A549 (cell line): ENCODE results near the gene DUSP9.

Experiments used
- CHD4 ChIP-seq: fragments of 200-600 bp; sonication (generic); IDR thresholded peaks from 2 replicates; pipeline ENCODE4 v1.6.1; 2016; ENCODE audit warnings: antibody characterized with exemption, mild to moderate bottlenecking, borderline replicate concordance
- CTCF ChIP-seq: fragments of >200 bp; sonication (Bioruptor Twin); formaldehyde crosslinking; IDR thresholded peaks from 3 replicates; pipeline ENCODE4 v1.5.1; 2016
- EHMT2 ChIP-seq: fragments of 200-600 bp; sonication (generic); IDR thresholded peaks from 2 replicates; pipeline ENCODE4 v1.6.1; 2016; ENCODE audit warnings: antibody characterized with exemption, low read depth, mild to moderate bottlenecking, moderate library complexity
- POLR2A ChIP-seq: IDR thresholded peaks from 2 replicates; pipeline ENCODE4 v1.6.1; 2012; ENCODE audit warnings: mild to moderate bottlenecking, low read length
- RAD21 ChIP-seq, 2 experiments: fragments of >200 bp in 1 of 2; sonication (Bioruptor Twin) in 1 of 2; formaldehyde crosslinking in 1 of 2; IDR thresholded peaks in 1 of 2; conservative IDR thresholded peaks in 1 of 2; 2 replicates in 1 of 2; 3 replicates in 1 of 2; pipeline ENCODE4 v1.6.1; 2012 to 2018; ENCODE audit warnings: inconsistent platforms in 1 of 2
- RNF2 ChIP-seq: fragments of 200-600 bp; sonication (generic); IDR thresholded peaks from 2 replicates; pipeline ENCODE4 v1.6.1; 2016; ENCODE audit warnings: low read depth, mild to moderate bottlenecking, antibody characterized with exemption, moderate library complexity, borderline replicate concordance
- TF ChIP-seq, protein P1 (sequence below): fragments of 200-600 bp; sonication (generic); IDR thresholded peaks from 2 replicates; pipeline ENCODE4 v1.6.1; 2016; ENCODE audit warnings: antibody characterized with exemption, mild to moderate bottlenecking, moderate library complexity
- TF ChIP-seq, protein P2 (sequence below): fragments of 250-450 bp; sonication (Bioruptor Pico); IDR thresholded peaks from 2 replicates; pipeline ENCODE4 v1.5.0; 2021; ENCODE audit warnings: mild to moderate bottlenecking, moderate library complexity, borderline replicate concordance

- TF ChIP-seq CTCF (no peak), POLR2A (no peak), RAD21 (conservative IDR thresholded peaks at IDR 0.05 in 1 of 2, IDR thresholded peaks at IDR 0.05 in 1 of 2) (no peak), CHD4 (no peak), RNF2 (no peak), EHMT2 (no peak)
- TF ChIP-seq, protein P1, sequence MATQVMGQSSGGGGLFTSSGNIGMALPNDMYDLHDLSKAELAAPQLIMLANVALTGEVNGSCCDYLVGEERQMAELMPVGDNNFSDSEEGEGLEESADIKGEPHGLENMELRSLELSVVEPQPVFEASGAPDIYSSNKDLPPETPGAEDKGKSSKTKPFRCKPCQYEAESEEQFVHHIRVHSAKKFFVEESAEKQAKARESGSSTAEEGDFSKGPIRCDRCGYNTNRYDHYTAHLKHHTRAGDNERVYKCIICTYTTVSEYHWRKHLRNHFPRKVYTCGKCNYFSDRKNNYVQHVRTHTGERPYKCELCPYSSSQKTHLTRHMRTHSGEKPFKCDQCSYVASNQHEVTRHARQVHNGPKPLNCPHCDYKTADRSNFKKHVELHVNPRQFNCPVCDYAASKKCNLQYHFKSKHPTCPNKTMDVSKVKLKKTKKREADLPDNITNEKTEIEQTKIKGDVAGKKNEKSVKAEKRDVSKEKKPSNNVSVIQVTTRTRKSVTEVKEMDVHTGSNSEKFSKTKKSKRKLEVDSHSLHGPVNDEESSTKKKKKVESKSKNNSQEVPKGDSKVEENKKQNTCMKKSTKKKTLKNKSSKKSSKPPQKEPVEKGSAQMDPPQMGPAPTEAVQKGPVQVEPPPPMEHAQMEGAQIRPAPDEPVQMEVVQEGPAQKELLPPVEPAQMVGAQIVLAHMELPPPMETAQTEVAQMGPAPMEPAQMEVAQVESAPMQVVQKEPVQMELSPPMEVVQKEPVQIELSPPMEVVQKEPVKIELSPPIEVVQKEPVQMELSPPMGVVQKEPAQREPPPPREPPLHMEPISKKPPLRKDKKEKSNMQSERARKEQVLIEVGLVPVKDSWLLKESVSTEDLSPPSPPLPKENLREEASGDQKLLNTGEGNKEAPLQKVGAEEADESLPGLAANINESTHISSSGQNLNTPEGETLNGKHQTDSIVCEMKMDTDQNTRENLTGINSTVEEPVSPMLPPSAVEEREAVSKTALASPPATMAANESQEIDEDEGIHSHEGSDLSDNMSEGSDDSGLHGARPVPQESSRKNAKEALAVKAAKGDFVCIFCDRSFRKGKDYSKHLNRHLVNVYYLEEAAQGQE = no peak
- TF ChIP-seq, protein P2, sequence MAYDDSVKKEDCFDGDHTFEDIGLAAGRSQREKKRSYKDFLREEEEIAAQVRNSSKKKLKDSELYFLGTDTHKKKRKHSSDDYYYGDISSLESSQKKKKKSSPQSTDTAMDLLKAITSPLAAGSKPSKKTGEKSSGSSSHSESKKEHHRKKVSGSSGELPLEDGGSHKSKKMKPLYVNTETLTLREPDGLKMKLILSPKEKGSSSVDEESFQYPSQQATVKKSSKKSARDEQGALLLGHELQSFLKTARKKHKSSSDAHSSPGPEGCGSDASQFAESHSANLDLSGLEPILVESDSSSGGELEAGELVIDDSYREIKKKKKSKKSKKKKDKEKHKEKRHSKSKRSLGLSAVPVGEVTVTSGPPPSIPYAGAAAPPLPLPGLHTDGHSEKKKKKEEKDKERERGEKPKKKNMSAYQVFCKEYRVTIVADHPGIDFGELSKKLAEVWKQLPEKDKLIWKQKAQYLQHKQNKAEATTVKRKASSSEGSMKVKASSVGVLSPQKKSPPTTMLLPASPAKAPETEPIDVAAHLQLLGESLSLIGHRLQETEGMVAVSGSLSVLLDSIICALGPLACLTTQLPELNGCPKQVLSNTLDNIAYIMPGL = no peak
These were observed 47.8 kb downstream of the DUSP9 start for GRCh38 chrX:153694687-153695270.
